WTC11 (cell line): ENCODE data around the gene HDAC5. TPM values are rescaled to one million over a fixed set of nuclear protein-coding genes. Genes with fewer than 3 reads are reported as not detected.
A peak's percentile ranks its signal among the peaks of the same experiment; 100 is the strongest.

Experiments
- CREM ChIP-seq: sonication (generic); formaldehyde crosslinking; IDR thresholded peaks from 2 replicates; pipeline ENCODE4 v1.8.1; 2022; ENCODE audit warnings: mild to moderate bottlenecking, missing genetic modification reagents, moderate library complexity
- ETV6 ChIP-seq: sonication (generic); formaldehyde crosslinking; IDR thresholded peaks from 2 replicates; pipeline ENCODE4 v1.8.1; 2022; ENCODE audit warnings: mild to moderate bottlenecking, missing genetic modification reagents
- FOXK1 ChIP-seq: sonication (generic); formaldehyde crosslinking; IDR thresholded peaks from 2 replicates; pipeline ENCODE4 v1.8.0; 2022; ENCODE audit warnings: mild to moderate bottlenecking, moderate library complexity, missing genetic modification reagents
- IRF2 ChIP-seq: sonication (generic); formaldehyde crosslinking; IDR thresholded peaks from 2 replicates; pipeline ENCODE4 v1.8.0; 2022; ENCODE audit warnings: low read depth, missing genetic modification reagents, borderline replicate concordance
- NR2C2 ChIP-seq: sonication (generic); formaldehyde crosslinking; IDR thresholded peaks from 2 replicates; pipeline ENCODE4 v1.8.0; 2022; ENCODE audit warnings: mild to moderate bottlenecking, missing genetic modification reagents
- total RNA-seq: library from RNA; stranded (reverse); gene quantifications from 3 replicates; pipeline ENCODE4 v1.2.3, GENCODE V29; 2021
- TF ChIP-seq, protein P1 (sequence below): fragments of 250-450 bp; sonication (Bioruptor Pico); IDR thresholded peaks from 2 replicates; pipeline ENCODE4 v1.9.0; 2021; ENCODE audit warnings: mild to moderate bottlenecking, borderline replicate concordance
- TF ChIP-seq, protein P2 (sequence below): sonication (generic); formaldehyde crosslinking; IDR thresholded peaks from 2 replicates; pipeline ENCODE4 v1.8.0; 2022; ENCODE audit warnings: mild to moderate bottlenecking, missing genetic modification reagents
- TF ChIP-seq, protein P3 (sequence below): sonication (generic); formaldehyde crosslinking; conservative IDR thresholded peaks from 2 replicates; pipeline ENCODE4 v1.8.1; 2022; ENCODE audit warnings: mild to moderate bottlenecking, missing genetic modification reagents
- TF ChIP-seq, protein P4 (sequence below): sonication (generic); formaldehyde crosslinking; IDR thresholded peaks from 2 replicates; pipeline ENCODE4 v1.8.0; 2022; ENCODE audit warnings: mild to moderate bottlenecking, missing genetic modification reagents
- TF ChIP-seq, protein P5 (sequence below): sonication (generic); formaldehyde crosslinking; IDR thresholded peaks from 2 replicates; pipeline ENCODE4 v1.8.1; 2023; ENCODE audit warnings: mild to moderate bottlenecking, missing genetic modification reagents, borderline replicate concordance
- TF ChIP-seq, protein P6 (sequence below): fragments of 250-450 bp; sonication (Bioruptor Pico); IDR thresholded peaks from 2 replicates; pipeline ENCODE4 v1.8.0; 2021; ENCODE audit warnings: mild to moderate bottlenecking
- TF ChIP-seq, protein P7 (sequence below): sonication (generic); formaldehyde crosslinking; IDR thresholded peaks from 2 replicates; pipeline ENCODE4 v1.8.1; 2022; ENCODE audit warnings: mild to moderate bottlenecking, moderate library complexity, missing genetic modification reagents
- TF ChIP-seq, protein P8 (sequence below): sonication (generic); formaldehyde crosslinking; IDR thresholded peaks from 2 replicates; pipeline ENCODE4 v1.8.1; 2022; ENCODE audit warnings: low read depth, missing genetic modification reagents, borderline replicate concordance
- TF ChIP-seq, protein P9 (sequence below): fragments of 250-450 bp; sonication (Bioruptor Pico); IDR thresholded peaks from 2 replicates; pipeline ENCODE4 v1.9.0; 2021; ENCODE audit warnings: mild to moderate bottlenecking
- TF ChIP-seq, protein P10 (sequence below): sonication (generic); formaldehyde crosslinking; conservative IDR thresholded peaks from 2 replicates; pipeline ENCODE4 v1.8.1; 2023; ENCODE audit warnings: mild to moderate bottlenecking, low read depth, missing genetic modification reagents, moderate library complexity

Gene HDAC5
- total RNA-seq, 1 experiment from 2014 or later = 61.6 TPM

DNA sequence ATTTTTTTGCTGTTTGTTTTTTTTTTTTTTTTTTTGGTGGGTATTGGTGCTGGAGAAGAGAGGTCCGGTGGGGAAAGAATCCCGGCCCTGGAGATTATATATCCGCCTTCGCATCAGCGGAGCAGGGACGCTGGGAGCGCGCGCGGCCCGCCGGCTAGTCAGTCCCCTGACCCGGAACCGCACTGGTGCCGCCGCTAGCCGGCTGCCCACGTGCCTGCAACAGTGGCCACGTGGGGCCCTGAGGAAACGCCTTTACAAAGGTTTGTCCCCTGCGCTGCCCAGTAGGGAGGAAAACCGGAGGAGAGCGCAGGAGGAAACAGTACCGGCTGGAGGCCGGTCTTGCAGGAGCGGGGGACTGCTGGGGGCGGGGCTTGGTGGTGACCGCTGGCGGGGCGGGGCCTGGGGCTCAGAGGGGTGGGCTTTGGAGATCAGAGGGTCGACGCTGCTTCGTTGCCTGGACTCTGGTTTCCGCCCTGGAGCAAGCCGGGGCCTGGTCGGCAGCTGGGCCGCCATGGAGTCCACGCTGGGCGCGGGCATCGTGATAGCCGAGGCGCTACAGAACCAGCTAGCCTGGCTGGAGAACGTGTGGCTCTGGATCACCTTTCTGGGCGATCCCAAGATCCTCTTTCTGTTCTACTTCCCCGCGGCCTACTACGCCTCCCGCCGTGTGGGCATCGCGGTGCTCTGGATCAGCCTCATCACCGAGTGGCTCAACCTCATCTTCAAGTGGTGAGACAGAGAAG is 52.8 kb downstream of the HDAC5 start, which contains the start of gene G6PC3 (continued):
- TF ChIP-seq, protein P1, sequence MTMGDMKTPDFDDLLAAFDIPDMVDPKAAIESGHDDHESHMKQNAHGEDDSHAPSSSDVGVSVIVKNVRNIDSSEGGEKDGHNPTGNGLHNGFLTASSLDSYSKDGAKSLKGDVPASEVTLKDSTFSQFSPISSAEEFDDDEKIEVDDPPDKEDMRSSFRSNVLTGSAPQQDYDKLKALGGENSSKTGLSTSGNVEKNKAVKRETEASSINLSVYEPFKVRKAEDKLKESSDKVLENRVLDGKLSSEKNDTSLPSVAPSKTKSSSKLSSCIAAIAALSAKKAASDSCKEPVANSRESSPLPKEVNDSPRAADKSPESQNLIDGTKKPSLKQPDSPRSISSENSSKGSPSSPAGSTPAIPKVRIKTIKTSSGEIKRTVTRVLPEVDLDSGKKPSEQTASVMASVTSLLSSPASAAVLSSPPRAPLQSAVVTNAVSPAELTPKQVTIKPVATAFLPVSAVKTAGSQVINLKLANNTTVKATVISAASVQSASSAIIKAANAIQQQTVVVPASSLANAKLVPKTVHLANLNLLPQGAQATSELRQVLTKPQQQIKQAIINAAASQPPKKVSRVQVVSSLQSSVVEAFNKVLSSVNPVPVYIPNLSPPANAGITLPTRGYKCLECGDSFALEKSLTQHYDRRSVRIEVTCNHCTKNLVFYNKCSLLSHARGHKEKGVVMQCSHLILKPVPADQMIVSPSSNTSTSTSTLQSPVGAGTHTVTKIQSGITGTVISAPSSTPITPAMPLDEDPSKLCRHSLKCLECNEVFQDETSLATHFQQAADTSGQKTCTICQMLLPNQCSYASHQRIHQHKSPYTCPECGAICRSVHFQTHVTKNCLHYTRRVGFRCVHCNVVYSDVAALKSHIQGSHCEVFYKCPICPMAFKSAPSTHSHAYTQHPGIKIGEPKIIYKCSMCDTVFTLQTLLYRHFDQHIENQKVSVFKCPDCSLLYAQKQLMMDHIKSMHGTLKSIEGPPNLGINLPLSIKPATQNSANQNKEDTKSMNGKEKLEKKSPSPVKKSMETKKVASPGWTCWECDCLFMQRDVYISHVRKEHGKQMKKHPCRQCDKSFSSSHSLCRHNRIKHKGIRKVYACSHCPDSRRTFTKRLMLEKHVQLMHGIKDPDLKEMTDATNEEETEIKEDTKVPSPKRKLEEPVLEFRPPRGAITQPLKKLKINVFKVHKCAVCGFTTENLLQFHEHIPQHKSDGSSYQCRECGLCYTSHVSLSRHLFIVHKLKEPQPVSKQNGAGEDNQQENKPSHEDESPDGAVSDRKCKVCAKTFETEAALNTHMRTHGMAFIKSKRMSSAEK (CRISPR knock-in tag) = no peak
- TF ChIP-seq, protein P2, sequence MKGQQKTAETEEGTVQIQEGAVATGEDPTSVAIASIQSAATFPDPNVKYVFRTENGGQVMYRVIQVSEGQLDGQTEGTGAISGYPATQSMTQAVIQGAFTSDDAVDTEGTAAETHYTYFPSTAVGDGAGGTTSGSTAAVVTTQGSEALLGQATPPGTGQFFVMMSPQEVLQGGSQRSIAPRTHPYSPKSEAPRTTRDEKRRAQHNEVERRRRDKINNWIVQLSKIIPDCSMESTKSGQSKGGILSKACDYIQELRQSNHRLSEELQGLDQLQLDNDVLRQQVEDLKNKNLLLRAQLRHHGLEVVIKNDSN (CRISPR knock-in tag) = peak; percentile 98
- TF ChIP-seq NR2C2 (peak; percentile 70), IRF2 (CRISPR knock-in tag) (no peak), ETV6 (CRISPR knock-in tag) (peak; percentile 77), CREM (peak; percentile 39; the same call in 1 of the 2 replicates), FOXK1 (CRISPR knock-in tag) (peak; percentile 98)
- TF ChIP-seq, protein P3, sequence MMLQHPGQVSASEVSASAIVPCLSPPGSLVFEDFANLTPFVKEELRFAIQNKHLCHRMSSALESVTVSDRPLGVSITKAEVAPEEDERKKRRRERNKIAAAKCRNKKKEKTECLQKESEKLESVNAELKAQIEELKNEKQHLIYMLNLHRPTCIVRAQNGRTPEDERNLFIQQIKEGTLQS (CRISPR knock-in tag) = no peak
- TF ChIP-seq, protein P4, sequence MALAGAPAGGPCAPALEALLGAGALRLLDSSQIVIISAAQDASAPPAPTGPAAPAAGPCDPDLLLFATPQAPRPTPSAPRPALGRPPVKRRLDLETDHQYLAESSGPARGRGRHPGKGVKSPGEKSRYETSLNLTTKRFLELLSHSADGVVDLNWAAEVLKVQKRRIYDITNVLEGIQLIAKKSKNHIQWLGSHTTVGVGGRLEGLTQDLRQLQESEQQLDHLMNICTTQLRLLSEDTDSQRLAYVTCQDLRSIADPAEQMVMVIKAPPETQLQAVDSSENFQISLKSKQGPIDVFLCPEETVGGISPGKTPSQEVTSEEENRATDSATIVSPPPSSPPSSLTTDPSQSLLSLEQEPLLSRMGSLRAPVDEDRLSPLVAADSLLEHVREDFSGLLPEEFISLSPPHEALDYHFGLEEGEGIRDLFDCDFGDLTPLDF (CRISPR knock-in tag) = peak; percentile 64; the same call in 1 of the 2 replicates
- TF ChIP-seq, protein P5, sequence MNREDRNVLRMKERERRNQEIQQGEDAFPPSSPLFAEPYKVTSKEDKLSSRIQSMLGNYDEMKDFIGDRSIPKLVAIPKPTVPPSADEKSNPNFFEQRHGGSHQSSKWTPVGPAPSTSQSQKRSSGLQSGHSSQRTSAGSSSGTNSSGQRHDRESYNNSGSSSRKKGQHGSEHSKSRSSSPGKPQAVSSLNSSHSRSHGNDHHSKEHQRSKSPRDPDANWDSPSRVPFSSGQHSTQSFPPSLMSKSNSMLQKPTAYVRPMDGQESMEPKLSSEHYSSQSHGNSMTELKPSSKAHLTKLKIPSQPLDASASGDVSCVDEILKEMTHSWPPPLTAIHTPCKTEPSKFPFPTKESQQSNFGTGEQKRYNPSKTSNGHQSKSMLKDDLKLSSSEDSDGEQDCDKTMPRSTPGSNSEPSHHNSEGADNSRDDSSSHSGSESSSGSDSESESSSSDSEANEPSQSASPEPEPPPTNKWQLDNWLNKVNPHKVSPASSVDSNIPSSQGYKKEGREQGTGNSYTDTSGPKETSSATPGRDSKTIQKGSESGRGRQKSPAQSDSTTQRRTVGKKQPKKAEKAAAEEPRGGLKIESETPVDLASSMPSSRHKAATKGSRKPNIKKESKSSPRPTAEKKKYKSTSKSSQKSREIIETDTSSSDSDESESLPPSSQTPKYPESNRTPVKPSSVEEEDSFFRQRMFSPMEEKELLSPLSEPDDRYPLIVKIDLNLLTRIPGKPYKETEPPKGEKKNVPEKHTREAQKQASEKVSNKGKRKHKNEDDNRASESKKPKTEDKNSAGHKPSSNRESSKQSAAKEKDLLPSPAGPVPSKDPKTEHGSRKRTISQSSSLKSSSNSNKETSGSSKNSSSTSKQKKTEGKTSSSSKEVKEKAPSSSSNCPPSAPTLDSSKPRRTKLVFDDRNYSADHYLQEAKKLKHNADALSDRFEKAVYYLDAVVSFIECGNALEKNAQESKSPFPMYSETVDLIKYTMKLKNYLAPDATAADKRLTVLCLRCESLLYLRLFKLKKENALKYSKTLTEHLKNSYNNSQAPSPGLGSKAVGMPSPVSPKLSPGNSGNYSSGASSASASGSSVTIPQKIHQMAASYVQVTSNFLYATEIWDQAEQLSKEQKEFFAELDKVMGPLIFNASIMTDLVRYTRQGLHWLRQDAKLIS (CRISPR knock-in tag) = no peak
- TF ChIP-seq, protein P6, sequence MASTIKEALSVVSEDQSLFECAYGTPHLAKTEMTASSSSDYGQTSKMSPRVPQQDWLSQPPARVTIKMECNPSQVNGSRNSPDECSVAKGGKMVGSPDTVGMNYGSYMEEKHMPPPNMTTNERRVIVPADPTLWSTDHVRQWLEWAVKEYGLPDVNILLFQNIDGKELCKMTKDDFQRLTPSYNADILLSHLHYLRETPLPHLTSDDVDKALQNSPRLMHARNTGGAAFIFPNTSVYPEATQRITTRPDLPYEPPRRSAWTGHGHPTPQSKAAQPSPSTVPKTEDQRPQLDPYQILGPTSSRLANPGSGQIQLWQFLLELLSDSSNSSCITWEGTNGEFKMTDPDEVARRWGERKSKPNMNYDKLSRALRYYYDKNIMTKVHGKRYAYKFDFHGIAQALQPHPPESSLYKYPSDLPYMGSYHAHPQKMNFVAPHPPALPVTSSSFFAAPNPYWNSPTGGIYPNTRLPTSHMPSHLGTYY = no peak
- TF ChIP-seq, protein P7, sequence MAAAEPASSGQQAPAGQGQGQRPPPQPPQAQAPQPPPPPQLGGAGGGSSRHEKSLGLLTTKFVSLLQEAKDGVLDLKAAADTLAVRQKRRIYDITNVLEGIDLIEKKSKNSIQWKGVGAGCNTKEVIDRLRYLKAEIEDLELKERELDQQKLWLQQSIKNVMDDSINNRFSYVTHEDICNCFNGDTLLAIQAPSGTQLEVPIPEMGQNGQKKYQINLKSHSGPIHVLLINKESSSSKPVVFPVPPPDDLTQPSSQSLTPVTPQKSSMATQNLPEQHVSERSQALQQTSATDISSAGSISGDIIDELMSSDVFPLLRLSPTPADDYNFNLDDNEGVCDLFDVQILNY (CRISPR knock-in tag) = peak; percentile 49; the same call in 1 of the 2 replicates
- TF ChIP-seq, protein P8, sequence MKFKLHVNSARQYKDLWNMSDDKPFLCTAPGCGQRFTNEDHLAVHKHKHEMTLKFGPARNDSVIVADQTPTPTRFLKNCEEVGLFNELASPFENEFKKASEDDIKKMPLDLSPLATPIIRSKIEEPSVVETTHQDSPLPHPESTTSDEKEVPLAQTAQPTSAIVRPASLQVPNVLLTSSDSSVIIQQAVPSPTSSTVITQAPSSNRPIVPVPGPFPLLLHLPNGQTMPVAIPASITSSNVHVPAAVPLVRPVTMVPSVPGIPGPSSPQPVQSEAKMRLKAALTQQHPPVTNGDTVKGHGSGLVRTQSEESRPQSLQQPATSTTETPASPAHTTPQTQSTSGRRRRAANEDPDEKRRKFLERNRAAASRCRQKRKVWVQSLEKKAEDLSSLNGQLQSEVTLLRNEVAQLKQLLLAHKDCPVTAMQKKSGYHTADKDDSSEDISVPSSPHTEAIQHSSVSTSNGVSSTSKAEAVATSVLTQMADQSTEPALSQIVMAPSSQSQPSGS = no peak
- TF ChIP-seq, protein P9, sequence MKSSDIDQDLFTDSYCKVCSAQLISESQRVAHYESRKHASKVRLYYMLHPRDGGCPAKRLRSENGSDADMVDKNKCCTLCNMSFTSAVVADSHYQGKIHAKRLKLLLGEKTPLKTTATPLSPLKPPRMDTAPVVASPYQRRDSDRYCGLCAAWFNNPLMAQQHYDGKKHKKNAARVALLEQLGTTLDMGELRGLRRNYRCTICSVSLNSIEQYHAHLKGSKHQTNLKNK = no peak
- TF ChIP-seq, protein P10, sequence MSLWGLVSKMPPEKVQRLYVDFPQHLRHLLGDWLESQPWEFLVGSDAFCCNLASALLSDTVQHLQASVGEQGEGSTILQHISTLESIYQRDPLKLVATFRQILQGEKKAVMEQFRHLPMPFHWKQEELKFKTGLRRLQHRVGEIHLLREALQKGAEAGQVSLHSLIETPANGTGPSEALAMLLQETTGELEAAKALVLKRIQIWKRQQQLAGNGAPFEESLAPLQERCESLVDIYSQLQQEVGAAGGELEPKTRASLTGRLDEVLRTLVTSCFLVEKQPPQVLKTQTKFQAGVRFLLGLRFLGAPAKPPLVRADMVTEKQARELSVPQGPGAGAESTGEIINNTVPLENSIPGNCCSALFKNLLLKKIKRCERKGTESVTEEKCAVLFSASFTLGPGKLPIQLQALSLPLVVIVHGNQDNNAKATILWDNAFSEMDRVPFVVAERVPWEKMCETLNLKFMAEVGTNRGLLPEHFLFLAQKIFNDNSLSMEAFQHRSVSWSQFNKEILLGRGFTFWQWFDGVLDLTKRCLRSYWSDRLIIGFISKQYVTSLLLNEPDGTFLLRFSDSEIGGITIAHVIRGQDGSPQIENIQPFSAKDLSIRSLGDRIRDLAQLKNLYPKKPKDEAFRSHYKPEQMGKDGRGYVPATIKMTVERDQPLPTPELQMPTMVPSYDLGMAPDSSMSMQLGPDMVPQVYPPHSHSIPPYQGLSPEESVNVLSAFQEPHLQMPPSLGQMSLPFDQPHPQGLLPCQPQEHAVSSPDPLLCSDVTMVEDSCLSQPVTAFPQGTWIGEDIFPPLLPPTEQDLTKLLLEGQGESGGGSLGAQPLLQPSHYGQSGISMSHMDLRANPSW (CRISPR knock-in tag) = no peak
